ENCODE measurements around the gene PBX1. TPM values are rescaled to one million over a fixed set of nuclear protein-coding genes. Genes with fewer than 3 reads are reported as not detected.
A peak's percentile ranks its signal among the peaks of the same experiment; 100 is the strongest.

The PBX1 gene
- 100 to 1,000 TPM in 2 of 6 donors, 10 to 100 TPM in 4; 74.1 to 113 (median 94.3) TPM for total RNA-seq
- polyA plus RNA-seq = 10 to 100 TPM; 17.3 to 21.7 TPM

- no peaks in the 10 kb centered on the region for H3K9me3 ChIP-seq
- no peak for TF ChIP-seq CTCF (IDR thresholded peaks at IDR 0.05)
- no peaks in the 10 kb centered on the region for H3K27me3 ChIP-seq
- 0% methylated on average over 25 to 28 of the region's 28 CpGs for WGBS, 2 donors
- peak within 1 kb of the TSS; percentile 35 to 88 (median 64) for H3K27ac ChIP-seq
- ATAC-seq (peak; percentile 89 to 95 (median 94)), FAIRE-seq (peak; percentile 96), DNase-seq (peak; percentile 89 to 99 (median 97))
- no peaks in the 10 kb centered on the region for H3K36me3 ChIP-seq
- peak within 1 kb of the TSS; percentile 40 to 69 (median 62) for H3K4me3 ChIP-seq
- intact Hi-C loops (cut with DNase I) = no loop called here
- H3K4me1 ChIP-seq = peaks cover 10 to 21% (median 14%) of the 10 kb centered on the region in 3 donors
Observed at GRCh38 chr1:164558461-164559341, at the start of gene PBX1. TSS of gene PBX1 (plus strand) at chr1:164559184.

- DNase-seq (peak in 1 of 6 donors; percentile 13), ATAC-seq (peak in 3 of 4 donors; percentile 38 to 86 (median 74)), FAIRE-seq (no peak)
- intact Hi-C loops (cut with DNase I) = no loop called here
- Histone ChIP-seq H3K27me3 (no peaks in the 10 kb centered on the region), H3K27ac (no peak overlapping the region), H3K36me3 (no peaks in the 10 kb centered on the region), H3K4me1 (no peaks in the 10 kb centered on the region), H3K9me3 (no peaks in the 10 kb centered on the region), H3K4me3 (no peak overlapping the region)
- 69 to 71% methylated on average over 1 of the region's 1 CpG for WGBS, 2 donors
- TF ChIP-seq CTCF (IDR thresholded peaks at IDR 0.05) = no peak
Observed at GRCh38 chr1:164510435-164510834, 48.5 kb upstream of the PBX1 start.

- DNase-seq (no peak), FAIRE-seq (no peak), ATAC-seq (no peak)
- no peaks in the 10 kb centered on the region for H3K4me1 ChIP-seq
- no peaks in the 10 kb centered on the region for H3K9me3 ChIP-seq
- no peak for TF ChIP-seq CTCF (IDR thresholded peaks at IDR 0.05)
- H3K27me3 ChIP-seq = no peaks in the 10 kb centered on the region
- H3K4me3 ChIP-seq = no peak overlapping the region
- WGBS, 2 donors = 88 to 90% methylated on average over 5 of the region's 5 CpGs
- H3K36me3 ChIP-seq = no peaks in the 10 kb centered on the region
- H3K27ac ChIP-seq = no peak overlapping the region
- intact Hi-C loops (cut with DNase I) = no loop called here
Observed at GRCh38 chr1:164511001-164511705, 47.8 kb upstream of the PBX1 start.

GRCh38 chr1:164515231-164515630 is 43.8 kb upstream of the PBX1 start:
- no peaks in the 10 kb centered on the region for H3K36me3 ChIP-seq
- ATAC-seq (no peak), FAIRE-seq (no peak), DNase-seq (no peak)
- H3K27ac ChIP-seq = no peak overlapping the region
- no peak overlapping the region for H3K4me3 ChIP-seq
- H3K9me3 ChIP-seq = no peaks in the 10 kb centered on the region
- 88 to 89% methylated on average over 2 of the region's 2 CpGs for WGBS, 2 donors
- H3K4me1 ChIP-seq = no peaks in the 10 kb centered on the region
- no peak for TF ChIP-seq CTCF (IDR thresholded peaks at IDR 0.05)
- no peaks in the 10 kb centered on the region for H3K27me3 ChIP-seq
- intact Hi-C loops (cut with DNase I) = no loop called here
